DND-41 (cell line): ENCODE results near the gene ZNF548.

Experiments used
- ATAC-seq: fragments of 200-7000 bp; cut with Tn5 transposase; 3 replicates; pipeline ENCODE4 v1.9.1; 2021; ENCODE audit warnings: low read depth; ENCODE audit not compliant: insufficient read depth
- DNase-seq: peaks from one replicate; pipeline ENCODE4 v3.0.0-alpha.2; 2020
- H2AFZ ChIP-seq: 2 replicates; pipeline ENCODE4 v1.6.0; 2012; ENCODE audit warnings: low read depth, low read length
- H3K27ac ChIP-seq: 2 replicates; pipeline ENCODE4 v1.5.1; 2012; ENCODE audit warnings: low read length, inconsistent platforms
- H3K27me3 ChIP-seq: fragments of 200-600 bp; sonication (generic); 2 replicates; pipeline ENCODE4 v1.6.0; 2012; ENCODE audit warnings: low read length, mild to moderate bottlenecking, inconsistent platforms; ENCODE audit not compliant: insufficient read depth, poor library complexity
- H3K36me3 ChIP-seq: 2 replicates; pipeline ENCODE4 v1.5.1; 2012; ENCODE audit warnings: low read length, inconsistent platforms; ENCODE audit not compliant: insufficient read depth
- H3K4me1 ChIP-seq: 2 replicates; pipeline ENCODE4 v1.5.1; 2012; ENCODE audit warnings: mild to moderate bottlenecking, low read length; ENCODE audit not compliant: insufficient read depth
- H3K4me2 ChIP-seq: 2 replicates; pipeline ENCODE4 v1.6.0; 2012; ENCODE audit warnings: mild to moderate bottlenecking, moderate library complexity, low read length, inconsistent platforms; ENCODE audit not compliant: insufficient read depth
- H3K4me3 ChIP-seq, 2 experiments: fragments of 200-600 bp in 1 of 2; shearing (Covaris generic) in 1 of 2; 2 replicates each; pipeline ENCODE4 v1.5.1; 2012 to 2016; ENCODE audit warnings: inconsistent platforms in 2 of 2, low read length in 2 of 2, mild to moderate bottlenecking in 2 of 2, low read depth in 1 of 2, moderate library complexity in 1 of 2
- H3K79me2 ChIP-seq: 2 replicates; pipeline ENCODE4 v1.6.0; 2012; ENCODE audit warnings: low read length, inconsistent platforms; ENCODE audit not compliant: insufficient read depth
- H3K9ac ChIP-seq: 2 replicates; pipeline ENCODE4 v1.6.0; 2012; ENCODE audit warnings: low read depth, mild to moderate bottlenecking, inconsistent platforms, low read length, moderate library complexity
- H3K9me3 ChIP-seq: 2 replicates; pipeline ENCODE4 v1.5.1; 2012; ENCODE audit warnings: low read length, moderate library complexity, mild to moderate bottlenecking, inconsistent platforms; ENCODE audit not compliant: insufficient read depth, severe bottlenecking
- H4K20me1 ChIP-seq: 2 replicates; pipeline ENCODE4 v1.6.0; 2012; ENCODE audit warnings: low read length; ENCODE audit not compliant: insufficient read depth
- EZH2 ChIP-seq: IDR thresholded peaks from 3 replicates; pipeline ENCODE4 v1.6.1; 2012; ENCODE audit warnings: borderline replicate concordance, low read depth, mild to moderate bottlenecking, moderate library complexity, low read length, inconsistent platforms; ENCODE audit not compliant: severe bottlenecking
- TF ChIP-seq, protein P1 (sequence below): IDR thresholded peaks from 2 replicates; pipeline ENCODE4 v1.5.1; 2012; ENCODE audit warnings: borderline replicate concordance, low read length, moderate library complexity, mild to moderate bottlenecking; ENCODE audit not compliant: poor library complexity, severe bottlenecking; ENCODE audit errors: extremely low read depth

Gene ZNF548

GRCh38 chr19:57443121-57443696 is 53.6 kb downstream of the ZNF548 start:
- Histone ChIP-seq H3K27ac (no peak overlapping the region), H3K4me3 (no peak overlapping the region), H3K9me3 (no peaks in the 10 kb centered on the region), H3K4me1 (peaks cover 9% of the 10 kb centered on the region; the same call in 1 of the 2 replicates), H3K4me2 (no peak overlapping the region), H4K20me1 (peaks cover 12% of the 10 kb centered on the region), H2AFZ (no peak overlapping the region), H3K36me3 (peaks cover 51% of the 10 kb centered on the region), H3K27me3 (no peaks in the 10 kb centered on the region), H3K79me2 (peaks cover 51% of the 10 kb centered on the region), H3K9ac (no peak overlapping the region)
- ATAC-seq (no peak), DNase-seq (no peak)
- TF ChIP-seq, protein P1, sequence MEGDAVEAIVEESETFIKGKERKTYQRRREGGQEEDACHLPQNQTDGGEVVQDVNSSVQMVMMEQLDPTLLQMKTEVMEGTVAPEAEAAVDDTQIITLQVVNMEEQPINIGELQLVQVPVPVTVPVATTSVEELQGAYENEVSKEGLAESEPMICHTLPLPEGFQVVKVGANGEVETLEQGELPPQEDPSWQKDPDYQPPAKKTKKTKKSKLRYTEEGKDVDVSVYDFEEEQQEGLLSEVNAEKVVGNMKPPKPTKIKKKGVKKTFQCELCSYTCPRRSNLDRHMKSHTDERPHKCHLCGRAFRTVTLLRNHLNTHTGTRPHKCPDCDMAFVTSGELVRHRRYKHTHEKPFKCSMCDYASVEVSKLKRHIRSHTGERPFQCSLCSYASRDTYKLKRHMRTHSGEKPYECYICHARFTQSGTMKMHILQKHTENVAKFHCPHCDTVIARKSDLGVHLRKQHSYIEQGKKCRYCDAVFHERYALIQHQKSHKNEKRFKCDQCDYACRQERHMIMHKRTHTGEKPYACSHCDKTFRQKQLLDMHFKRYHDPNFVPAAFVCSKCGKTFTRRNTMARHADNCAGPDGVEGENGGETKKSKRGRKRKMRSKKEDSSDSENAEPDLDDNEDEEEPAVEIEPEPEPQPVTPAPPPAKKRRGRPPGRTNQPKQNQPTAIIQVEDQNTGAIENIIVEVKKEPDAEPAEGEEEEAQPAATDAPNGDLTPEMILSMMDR: no peak
- no peak for TF ChIP-seq EZH2

GRCh38 chr19:57452307-57452706 is 62.7 kb downstream of the ZNF548 start:
- Histone ChIP-seq H3K9me3 (no peaks in the 10 kb centered on the region), H3K27ac (no peak overlapping the region), H3K4me3 (no peak overlapping the region), H3K9ac (no peak overlapping the region), H3K27me3 (no peaks in the 10 kb centered on the region), H3K4me2 (no peak overlapping the region), H3K4me1 (no peaks in the 10 kb centered on the region), H3K79me2 (no peaks in the 10 kb centered on the region), H3K36me3 (0 out of 2 replicates have a peak, but pooled peaks cover 5% of the 10 kb centered on the region), H4K20me1 (no peaks in the 10 kb centered on the region), H2AFZ (no peak overlapping the region)
- TF ChIP-seq, protein P1: no peak
- TF ChIP-seq EZH2: no peak
- no peak for DNase-seq
- no peak for ATAC-seq
